ENCODE data around the gene TMEM121.

DNA sequence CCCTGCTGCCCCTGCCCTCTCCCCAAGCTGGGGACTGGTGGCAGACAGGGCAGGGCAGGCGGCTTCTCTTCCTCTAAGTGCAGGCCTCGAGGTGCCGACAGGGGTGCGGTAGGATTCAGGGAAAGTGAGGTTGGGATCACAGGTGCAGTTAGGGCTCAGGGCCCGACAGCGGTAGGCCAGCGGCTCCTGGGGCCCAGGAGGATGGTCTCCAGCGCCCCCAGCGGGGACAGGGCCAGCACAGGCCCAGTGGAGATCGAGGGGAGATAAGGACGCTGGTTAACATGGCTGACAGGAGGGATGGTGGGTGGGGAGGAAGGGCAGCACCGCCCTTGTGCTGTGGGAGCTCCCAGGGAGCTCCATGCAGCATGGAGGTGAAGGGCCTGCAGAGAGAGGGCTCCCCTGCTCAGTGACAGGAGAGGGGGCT is 40.6 kb upstream of the TMEM121 start:
- no peak for TF ChIP-seq EZH2 (IDR thresholded peaks at IDR 0.05; ENCODE audit: low read length, unreplicated experiment)
- TF ChIP-seq, protein P1, sequence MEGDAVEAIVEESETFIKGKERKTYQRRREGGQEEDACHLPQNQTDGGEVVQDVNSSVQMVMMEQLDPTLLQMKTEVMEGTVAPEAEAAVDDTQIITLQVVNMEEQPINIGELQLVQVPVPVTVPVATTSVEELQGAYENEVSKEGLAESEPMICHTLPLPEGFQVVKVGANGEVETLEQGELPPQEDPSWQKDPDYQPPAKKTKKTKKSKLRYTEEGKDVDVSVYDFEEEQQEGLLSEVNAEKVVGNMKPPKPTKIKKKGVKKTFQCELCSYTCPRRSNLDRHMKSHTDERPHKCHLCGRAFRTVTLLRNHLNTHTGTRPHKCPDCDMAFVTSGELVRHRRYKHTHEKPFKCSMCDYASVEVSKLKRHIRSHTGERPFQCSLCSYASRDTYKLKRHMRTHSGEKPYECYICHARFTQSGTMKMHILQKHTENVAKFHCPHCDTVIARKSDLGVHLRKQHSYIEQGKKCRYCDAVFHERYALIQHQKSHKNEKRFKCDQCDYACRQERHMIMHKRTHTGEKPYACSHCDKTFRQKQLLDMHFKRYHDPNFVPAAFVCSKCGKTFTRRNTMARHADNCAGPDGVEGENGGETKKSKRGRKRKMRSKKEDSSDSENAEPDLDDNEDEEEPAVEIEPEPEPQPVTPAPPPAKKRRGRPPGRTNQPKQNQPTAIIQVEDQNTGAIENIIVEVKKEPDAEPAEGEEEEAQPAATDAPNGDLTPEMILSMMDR (conservative IDR thresholded peaks at IDR 0.05; ENCODE audit: low read depth, low read length), result peak; percentile 45
- TF ChIP-seq EZH2phosphoT487 (IDR thresholded peaks at IDR 0.05; ENCODE audit: borderline replicate concordance, low read length), result no peak

Measured in PC-3 (cell line).